Measurements from ENCODE around the gene EPB41L4B. TPM values are rescaled to one million over a fixed set of nuclear protein-coding genes. Genes with fewer than 3 reads are reported as not detected.
A peak's percentile ranks its signal among the peaks of the same experiment; 100 is the strongest.
"Not testable (repeated sequence)": the region's sequence is repeated elsewhere in the genome, so short reads cannot be mapped to it uniquely, and the experiment has no call there.

The EPB41L4B gene
- polyA plus RNA-seq (ENCODE audit: insufficient read length in 10 of 10) = 10 to 100 TPM in 4 of 10 donors, 1 to 10 TPM in 6; 4.0 to 12.7 (median 8.8) TPM
- long read RNA-seq, donor 1 = 0 reads
- long read RNA-seq, donor 2, full-length matches to known transcripts = 1 of 1 reads
- long read RNA-seq, donor 2, partial matches to known transcripts = 0 of 1 reads
- long read RNA-seq, donor 2, other reads (novel, unspliced or antisense) = 0 of 1 reads
- long read RNA-seq, donor 3 = 0 reads
- long read RNA-seq, donor 4 = 0 reads
- long read RNA-seq, donor 5 = 0 reads
- long read RNA-seq, donor 6, full-length matches to known transcripts = 1 of 1 reads
- long read RNA-seq, donor 6, partial matches to known transcripts = 0 of 1 reads
- long read RNA-seq, donor 6, other reads (novel, unspliced or antisense) = 0 of 1 reads
- long read RNA-seq, donor 7 = 0 reads
- long read RNA-seq, donor 8 = 0 reads
- long read RNA-seq, donor 9 = 0 reads

DNA sequence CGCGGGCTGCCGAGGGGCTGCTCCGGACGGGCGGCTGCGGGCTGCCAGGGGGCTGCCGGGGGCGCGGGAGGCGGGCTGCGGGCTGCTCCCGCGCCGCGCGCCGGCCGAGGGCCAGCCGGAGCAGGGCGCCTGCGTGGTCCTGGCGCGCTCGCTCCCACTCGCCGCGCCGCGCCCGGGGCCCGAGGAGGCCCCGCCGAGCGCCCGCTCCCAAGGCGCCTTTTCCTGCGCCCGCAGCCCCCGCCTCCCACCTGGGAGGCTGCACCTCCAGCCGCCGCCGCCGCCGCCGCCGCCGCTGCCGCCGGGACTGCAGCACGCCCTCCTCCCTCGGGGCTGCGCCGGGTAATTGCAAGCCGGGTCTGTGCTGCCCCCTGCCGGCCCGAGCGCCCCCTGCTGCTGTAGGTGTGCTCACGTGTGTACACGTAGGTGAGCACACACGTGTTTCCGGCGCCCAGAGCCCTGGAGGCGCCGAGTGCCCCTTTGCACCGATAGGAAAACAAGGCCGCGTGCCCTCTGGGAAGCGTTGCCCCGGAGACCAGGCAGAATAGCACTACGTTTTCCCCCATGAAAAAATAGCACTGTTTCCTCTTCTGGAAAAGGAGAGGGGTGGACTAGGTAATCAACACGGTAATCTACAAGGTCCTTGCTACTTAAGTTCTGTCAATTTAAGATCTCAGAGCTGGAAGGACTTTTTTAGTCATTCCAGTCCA, at the start of gene EPB41L4B:
EPB41L4B (minus strand) TSS at position 318 of the 707 bp plus-strand sequence. CDS start 613 bp downstream, outside the sequence.
- DNase-seq = peak; percentile 71 to 89 (median 86)

GRCh38 chr9:109369285-109369684, 48.4 kb upstream of the EPB41L4B start:
- no peak for DNase-seq

DNA sequence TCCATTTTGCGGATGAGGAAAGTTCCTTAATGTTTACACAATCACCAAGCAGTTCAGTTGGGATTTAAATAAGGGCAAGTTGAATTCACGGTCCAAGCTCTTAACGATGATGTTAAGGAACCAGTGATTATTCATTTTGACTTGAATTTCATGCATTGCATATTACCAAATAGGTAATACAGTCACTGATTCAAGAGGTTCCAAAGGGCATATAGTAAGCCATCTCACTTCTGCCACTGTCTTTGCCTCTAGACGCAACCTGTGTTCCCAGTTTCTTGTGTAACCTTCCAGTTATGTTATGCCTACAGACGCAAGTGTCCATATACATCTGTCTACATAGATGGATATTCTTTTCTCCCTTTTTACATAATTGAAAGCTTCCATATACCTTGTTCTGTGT, 39.9 kb upstream of the EPB41L4B start:
- DNase-seq = no peak

GRCh38 chr9:109358968-109359603, 38.2 kb upstream of the EPB41L4B start:
- not testable (repeated sequence) for DNase-seq

GRCh38 chr9:109355564-109356297, 34.9 kb upstream of the EPB41L4B start:
- DNase-seq = no peak

DNA sequence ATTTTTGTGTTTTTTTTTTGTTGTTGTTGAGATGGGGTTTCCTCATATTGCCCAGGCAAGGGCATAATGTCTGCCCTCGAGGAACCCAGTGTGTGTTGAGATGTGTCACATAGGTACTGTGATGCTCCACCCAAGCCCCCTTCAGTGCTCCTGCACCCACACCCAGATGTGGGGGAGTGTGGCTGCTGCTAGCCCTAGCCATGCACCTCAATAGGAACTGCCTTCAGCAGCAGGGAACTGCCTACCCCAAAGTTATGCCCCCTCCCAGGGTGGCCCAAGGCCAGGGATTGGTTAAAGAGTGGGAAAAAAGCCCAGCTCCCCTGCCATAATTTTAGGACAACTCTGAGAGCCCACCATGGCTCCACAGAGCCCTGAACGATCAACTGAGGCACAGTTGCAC, 33.3 kb upstream of the EPB41L4B start:
- no peak for DNase-seq

DNA sequence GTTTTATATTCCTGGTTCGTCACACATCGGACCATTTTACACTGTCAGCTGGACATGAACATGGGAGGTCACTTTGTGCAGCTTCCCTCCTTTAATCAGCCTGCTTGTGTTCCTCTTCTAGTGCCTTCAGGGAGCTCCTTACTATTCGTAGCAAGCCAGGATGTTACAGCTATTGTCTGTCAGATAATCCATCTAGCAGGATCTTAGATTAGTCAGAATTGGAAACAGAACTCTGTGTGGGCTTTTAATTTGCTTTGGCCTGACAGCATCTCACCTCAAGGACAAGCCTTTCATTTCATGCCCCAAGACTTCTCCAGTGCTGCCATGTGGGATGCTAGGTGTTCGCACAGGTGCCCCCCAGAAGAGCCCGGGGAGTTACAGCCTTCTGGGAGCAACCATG, 30.2 kb upstream of the EPB41L4B start:
- no peak for DNase-seq

- DNase-seq = peak; percentile 75 to 90 (median 80)
These were observed 28.6 kb upstream of the EPB41L4B start for GRCh38 chr9:109349421-109349846.

DNA sequence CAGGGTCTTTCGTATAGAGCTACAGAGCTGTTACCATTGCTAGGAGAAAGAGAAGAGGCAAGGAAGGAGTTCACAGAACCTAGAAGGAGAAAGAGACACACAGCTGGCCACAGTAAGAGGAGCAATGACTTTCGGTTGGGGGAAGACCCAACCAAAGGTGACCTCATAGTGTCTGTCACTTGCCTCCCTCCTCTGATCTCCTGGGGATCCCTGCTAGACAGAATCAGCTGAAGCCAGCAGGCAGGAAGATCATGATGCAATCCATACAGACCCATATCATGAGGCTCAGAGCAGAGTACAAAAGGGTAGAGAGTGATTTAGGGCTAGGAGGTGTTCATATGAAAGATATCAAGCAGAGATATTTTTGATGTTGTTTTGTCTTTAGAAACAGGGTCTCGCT, 26.0 kb upstream of the EPB41L4B start:
- DNase-seq = no peak

DNA sequence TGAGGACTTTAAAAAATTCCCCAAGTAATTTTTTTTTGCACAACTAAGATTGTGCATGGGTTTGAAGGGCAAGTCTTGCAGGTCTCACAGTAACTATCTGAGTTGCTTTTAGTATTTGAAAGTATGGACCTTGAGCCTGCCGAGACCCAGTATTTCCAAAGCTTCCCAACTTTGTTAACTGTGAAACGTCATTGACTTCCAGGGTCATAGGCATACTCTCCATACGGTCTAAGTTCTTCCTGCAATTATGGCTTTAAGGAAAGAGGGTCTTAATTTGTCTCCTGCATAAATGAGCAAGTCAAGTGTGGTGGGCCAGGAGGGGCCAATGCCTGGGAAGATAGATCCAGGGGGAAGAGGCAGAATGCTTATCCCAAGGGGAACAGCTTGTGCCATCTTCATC, 24.0 kb upstream of the EPB41L4B start:
- DNase-seq = no peak

GRCh38 chr9:109342878-109343277, 22.0 kb upstream of the EPB41L4B start:
- no peak for DNase-seq

- DNase-seq = peak in 1 of 3 donors; percentile 48
These were observed 20.7 kb upstream of the EPB41L4B start for GRCh38 chr9:109341561-109341960.

- not testable (repeated sequence) for DNase-seq
These were observed 20.1 kb upstream of the EPB41L4B start for GRCh38 chr9:109340979-109341378.

- no peak for DNase-seq
These were observed 15.6 kb upstream of the EPB41L4B start for GRCh38 chr9:109336409-109336808.

DNA sequence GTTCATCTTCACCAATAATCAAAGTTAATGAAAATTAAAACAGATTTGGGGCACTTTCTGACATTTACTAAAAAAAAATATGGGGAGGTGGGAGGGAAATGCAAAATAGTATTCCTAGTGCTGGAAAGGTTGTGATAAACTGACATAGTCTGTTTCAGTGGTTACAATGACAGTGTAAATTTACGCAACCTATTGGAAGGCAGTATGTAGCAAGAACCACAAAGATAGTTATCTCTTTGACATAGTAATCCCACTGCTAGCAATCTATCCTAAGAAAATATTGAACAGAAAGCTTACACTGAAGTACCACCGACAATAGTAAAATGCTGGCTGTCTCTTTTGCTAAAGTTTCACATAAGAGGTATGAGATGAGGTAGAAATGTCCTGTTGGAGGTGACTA, 15.1 kb upstream of the EPB41L4B start:
- no peak for DNase-seq

DNA sequence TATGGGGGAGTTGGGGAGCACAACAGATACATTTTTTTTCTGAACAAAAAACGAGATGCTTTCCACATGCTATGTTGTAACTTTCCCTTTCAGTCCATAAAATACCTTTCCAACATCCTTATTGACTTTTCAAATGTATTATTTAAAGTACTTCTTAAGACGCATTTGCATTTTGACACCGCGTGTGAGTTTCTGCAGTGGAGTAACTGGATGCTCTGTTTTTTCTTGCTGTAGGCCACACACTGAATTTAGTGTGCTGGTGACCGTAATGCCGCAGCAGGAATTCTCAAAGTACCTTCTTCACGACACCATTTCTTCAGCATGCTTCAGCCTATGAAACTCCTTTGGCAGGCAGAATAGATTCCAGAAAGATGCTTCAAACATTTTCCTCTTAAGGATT, 14.3 kb upstream of the EPB41L4B start:
- DNase-seq = no peak

DNA sequence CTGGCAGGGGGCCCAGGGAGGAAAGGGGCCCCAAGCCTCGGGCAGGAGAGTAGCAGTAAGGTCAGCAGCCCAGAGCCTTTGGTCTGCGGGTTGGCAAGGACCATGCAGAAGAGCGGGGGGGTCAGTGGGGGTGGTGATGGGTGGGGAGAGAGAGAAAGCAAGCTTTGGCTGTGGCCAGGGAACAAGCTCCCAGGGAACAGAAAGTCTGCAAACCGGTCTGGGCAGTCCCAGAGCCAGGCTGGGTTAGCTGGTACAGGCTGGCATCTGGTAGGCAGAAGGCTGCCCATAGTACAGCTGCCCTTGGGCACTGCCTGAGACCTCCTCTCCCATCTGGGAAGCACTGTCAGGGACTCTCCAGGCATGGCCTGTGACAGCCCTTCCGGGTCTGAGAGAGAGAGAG, 10.5 kb upstream of the EPB41L4B start:
- DNase-seq = no peak

GRCh38 chr9:109329638-109330258, 8.9 kb upstream of the EPB41L4B start:
- no peak for DNase-seq

- DNase-seq = peak in 2 of 3 donors; percentile 65 to 82
These were observed 8.2 kb upstream of the EPB41L4B start for GRCh38 chr9:109328978-109329637.

GRCh38 chr9:109325089-109325488, 4.2 kb upstream of the EPB41L4B start:
- no peak for DNase-seq

GRCh38 chr9:109323771-109324170, 2.9 kb upstream of the EPB41L4B start:
- no peak for DNase-seq

Measured in muscle of back (tissue), 13 donors.